Naive thymus-derived CD8-positive, alpha-beta T cell (primary cell): Measurements from ENCODE around the gene OAT. TPM values are rescaled to one million over a fixed set of nuclear protein-coding genes. Genes with fewer than 3 reads are reported as not detected.
A peak's percentile ranks its signal among the peaks of the same experiment; 100 is the strongest.

Experiments
- ATAC-seq, 2 donors: fragments of 150-1000 bp; cut with Tn5 transposase in 1 of 2; sonication (Bioruptor Pico), chemical (Tn5 transposase) in 1 of 2; 1 replicate in 1 of 2; 2 replicates in 1 of 2; pipeline ENCODE4 v1.10.0; 2021; ENCODE audit warnings: mild to moderate bottlenecking in 2 of 2, moderate library complexity in 2 of 2
- POLR2A ChIA-PET: fragments of 350-600 bp; sonication (Branson Sonifier 250); formaldehyde crosslinking; loops from one replicate; lab custom pipeline; 2021; ENCODE audit warnings: antibody characterized with exemption; lab: Charles Lee
- DNase-seq, 10 donors: peaks; one replicate each; pipeline versions ENCODE4 v3.0.0 to v3.0.0-alpha.2; 2020 to 2022
- H3K27ac Mint-ChIP-seq, 10 donors: one replicate each; pipeline ENCODE4 v1.8.0; 2020 to 2022; ENCODE audit warnings: mild to moderate bottlenecking in 10 of 10, mixed read lengths in 10 of 10, moderate library complexity in 4 of 10, inconsistent platforms in 1 of 10
- H3K27me3 Mint-ChIP-seq, 5 donors: one replicate each; pipeline ENCODE4 v1.8.0; 2021 to 2022; ENCODE audit warnings: mixed read lengths in 5 of 5
- H3K36me3 Mint-ChIP-seq, 3 donors: one replicate each; pipeline ENCODE4 v1.8.0; 2020 to 2022; ENCODE audit warnings: mixed read lengths in 3 of 3, mild to moderate bottlenecking in 2 of 3, inconsistent platforms in 1 of 3
- H3K4me1 Mint-ChIP-seq, 4 donors: one replicate each; pipeline ENCODE4 v1.8.0; 2021 to 2022; ENCODE audit warnings: mixed read lengths in 4 of 4
- H3K4me3 Mint-ChIP-seq, 10 donors: one replicate each; pipeline ENCODE4 v1.8.0; 2020 to 2022; ENCODE audit warnings: mild to moderate bottlenecking in 10 of 10, mixed read lengths in 10 of 10, moderate library complexity in 6 of 10, inconsistent platforms in 1 of 10
- H3K9me3 Mint-ChIP-seq, 9 donors: one replicate each; pipeline ENCODE4 v1.8.0; 2020 to 2022; ENCODE audit warnings: mixed read lengths in 9 of 9, mild to moderate bottlenecking in 3 of 9, inconsistent platforms in 1 of 9, moderate library complexity in 1 of 9
- polyA plus RNA-seq, 3 donors: library from polyadenylated mRNA; unstranded; fragments of 300-500 nt; fragmentation: Illumina TruSeq; gene quantifications; one replicate each; pipeline ENCODE4 v1.2.3, GENCODE V29; 2021
- total RNA-seq, 8 experiments: library from RNA in 2 of 8; stranded (reverse) in 2 of 8; gene quantifications; one replicate each; pipeline ENCODE4 v1.2.3 and lab custom pipeline; 2021 to 2026

Gene OAT
- total and polyA plus RNA-seq, 5 experiments from 2014 or later, result 47.1 to 91.5 (median 67.9) TPM

GRCh38 chr10:124458473-124458872 lies 39.8 kb upstream of the OAT start:
- ATAC-seq, result no peak
- no peak overlapping the region for H3K27ac Mint-ChIP-seq

DNA sequence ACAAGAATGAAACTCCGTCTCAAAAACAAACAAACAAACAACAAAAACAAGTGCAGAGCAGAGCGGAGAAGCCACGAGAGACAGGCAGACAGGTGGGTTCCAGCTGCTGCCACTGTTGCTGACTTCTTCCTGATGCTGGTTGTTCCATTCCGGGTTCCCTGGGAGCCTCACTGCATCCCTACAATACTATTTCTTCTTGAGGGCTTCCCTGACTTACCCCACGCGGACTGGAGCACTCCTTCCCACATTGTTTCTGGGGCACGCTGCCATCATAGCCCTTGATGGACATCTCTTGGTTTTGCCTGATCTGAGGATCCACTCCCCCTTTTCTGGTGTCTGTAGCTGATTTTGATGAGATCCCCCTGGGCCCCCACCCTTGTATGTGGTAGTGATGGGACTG lies 36.7 kb upstream of the OAT start:
- peaks cover 0 to 1% (median 0%) of the 10 kb centered on the region in 3 donors for H3K36me3 Mint-ChIP-seq
- POLR2A ChIA-PET, result interaction anchor here (1.5 kb wide), 1 partner anchor 36 kb away, joined by 4 read pairs; no protein-coding TSS in a partner anchor
- H3K9me3 Mint-ChIP-seq, result no peaks in the 10 kb centered on the region
- H3K27ac Mint-ChIP-seq, result no peak overlapping the region
- ATAC-seq (no peak), DNase-seq (no peak)
- H3K27me3 Mint-ChIP-seq, result peaks cover 35 to 76% (median 57%) of the 10 kb centered on the region in 5 donors
- H3K4me1 Mint-ChIP-seq, result peaks cover under 1 to 2% (median 1%) of the 10 kb centered on the region in 4 donors
- H3K4me3 Mint-ChIP-seq, result no peak overlapping the region

More at GRCh38 chr10:124458473-124458872, 39.8 kb upstream of the OAT start:
- H3K4me1 Mint-ChIP-seq, result peaks cover 3 to 14% (median 9%) of the 10 kb centered on the region in 4 donors
- H3K4me3 Mint-ChIP-seq, result no peak overlapping the region
- peaks cover 0 to 1% (median 0%) of the 10 kb centered on the region in 3 donors for H3K36me3 Mint-ChIP-seq
- no peaks in the 10 kb centered on the region for H3K9me3 Mint-ChIP-seq
- H3K27me3 Mint-ChIP-seq, result peaks cover 16 to 47% (median 33%) of the 10 kb centered on the region in 5 donors
- DNase-seq, result no peak
- POLR2A ChIA-PET, result no interaction called here

GRCh38 chr10:124453960-124454610 lies 35.4 kb upstream of the OAT start:
- no peak for ATAC-seq
- Mint-ChIP-seq H3K4me1 (peaks cover 6 to 10% (median 8%) of the 10 kb centered on the region in 4 donors), H3K36me3 (peaks cover 0 to 1% (median 0%) of the 10 kb centered on the region in 3 donors), H3K27ac (no peak overlapping the region), H3K4me3 (no peak overlapping the region), H3K9me3 (peaks cover 0 to 2% (median 0%) of the 10 kb centered on the region in 9 donors), H3K27me3 (peaks cover 38 to 89% (median 64%) of the 10 kb centered on the region in 5 donors)
- DNase-seq, result no peak
- POLR2A ChIA-PET, result interaction anchor here (1.5 kb wide), 1 partner anchor 34 kb away, joined by 4 read pairs; no protein-coding TSS in a partner anchor

DNA sequence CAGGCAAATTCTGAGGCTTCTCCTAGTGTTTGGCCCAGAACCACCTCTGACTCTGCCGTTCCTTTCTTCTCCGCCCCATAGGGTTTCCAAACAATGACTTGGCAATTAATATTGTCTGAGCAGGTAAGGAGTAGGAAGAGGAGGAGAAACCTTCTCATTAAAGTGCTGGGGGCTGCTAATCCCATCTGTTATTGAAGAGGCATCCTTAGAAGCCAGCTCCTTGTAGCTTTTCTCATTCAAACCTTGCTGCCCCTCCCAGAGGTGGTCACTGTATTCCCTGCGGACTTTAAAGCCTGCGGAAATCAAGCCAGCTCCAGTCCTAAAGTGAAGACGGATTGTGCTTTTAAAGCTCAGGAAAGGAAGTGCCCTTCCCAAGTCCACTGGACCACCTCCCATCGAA lies 32.6 kb upstream of the OAT start:
- H3K4me1 Mint-ChIP-seq, result peaks cover 13 to 24% (median 18%) of the 10 kb centered on the region in 4 donors
- no peak for ATAC-seq

GRCh38 chr10:124450783-124451057 lies 32.0 kb upstream of the OAT start:
- H3K4me1 Mint-ChIP-seq, result peaks cover 13 to 24% (median 18%) of the 10 kb centered on the region in 4 donors
- no peak for DNase-seq
- H3K4me3 Mint-ChIP-seq, result peak overlapping the region in 5 of 10 donors; percentile 8 to 58 (median 44)
- peaks cover 41 to 96% (median 74%) of the 10 kb centered on the region in 5 donors for H3K27me3 Mint-ChIP-seq
- H3K9me3 Mint-ChIP-seq, result peaks cover 0 to 2% (median 0%) of the 10 kb centered on the region in 9 donors
- H3K36me3 Mint-ChIP-seq, result peaks cover 0 to 1% (median 0%) of the 10 kb centered on the region in 3 donors
- ATAC-seq, result no peak
- POLR2A ChIA-PET, result no interaction called here
- no peak overlapping the region for H3K27ac Mint-ChIP-seq

More for the DNA sequence above, 32.6 kb upstream of the OAT start:
- DNase-seq, result no peak
- Mint-ChIP-seq H3K27ac (no peak overlapping the region), H3K9me3 (peaks cover 0 to 2% (median 0%) of the 10 kb centered on the region in 9 donors), H3K4me3 (peak overlapping the region in 2 of 10 donors; percentile 11 to 58), H3K36me3 (peaks cover 0 to 1% (median 0%) of the 10 kb centered on the region in 3 donors), H3K27me3 (peaks cover 43 to 96% (median 74%) of the 10 kb centered on the region in 5 donors)
- POLR2A ChIA-PET, result no interaction called here

- POLR2A ChIA-PET, result no interaction called here
- Mint-ChIP-seq H3K4me3 (peak within 1 kb of the TSS in 9 of 10 donors; percentile 38 to 83 (median 58)), H3K27ac (peak within 1 kb of the TSS in 1 of 10 donors; percentile 44), H3K27me3 (peaks cover 41 to 96% (median 74%) of the 10 kb centered on the region in 5 donors), H3K36me3 (peaks cover 0 to 1% (median 0%) of the 10 kb centered on the region in 3 donors), H3K4me1 (peaks cover 13 to 24% (median 18%) of the 10 kb centered on the region in 4 donors), H3K9me3 (peaks cover 0 to 2% (median 0%) of the 10 kb centered on the region in 9 donors)
- no peak for DNase-seq
- ATAC-seq, result peak in 1 of 2 donors; percentile 37
These were observed 31.5 kb upstream of the OAT start, which contains the start of gene NKX1-2 for GRCh38 chr10:124450012-124450782. Gene NKX1-2 (minus strand): TSS chr10:124450035. CDS start chr10:124449943, 92 bp downstream.

GRCh38 chr10:124449170-124450011 lies 30.7 kb upstream of the OAT start:
- DNase-seq (no peak), ATAC-seq (no peak)
- peaks cover 0 to 4% (median 0%) of the 10 kb centered on the region in 3 donors for H3K36me3 Mint-ChIP-seq
- POLR2A ChIA-PET, result no interaction called here
- H3K4me3 Mint-ChIP-seq, result peak overlapping the region in 8 of 10 donors; percentile 18 to 83 (median 42)
- H3K9me3 Mint-ChIP-seq, result peaks cover 0 to 2% (median 0%) of the 10 kb centered on the region in 9 donors
- peaks cover 13 to 24% (median 18%) of the 10 kb centered on the region in 4 donors for H3K4me1 Mint-ChIP-seq
- no peak overlapping the region for H3K27ac Mint-ChIP-seq
- peaks cover 40 to 96% (median 70%) of the 10 kb centered on the region in 5 donors for H3K27me3 Mint-ChIP-seq

DNA sequence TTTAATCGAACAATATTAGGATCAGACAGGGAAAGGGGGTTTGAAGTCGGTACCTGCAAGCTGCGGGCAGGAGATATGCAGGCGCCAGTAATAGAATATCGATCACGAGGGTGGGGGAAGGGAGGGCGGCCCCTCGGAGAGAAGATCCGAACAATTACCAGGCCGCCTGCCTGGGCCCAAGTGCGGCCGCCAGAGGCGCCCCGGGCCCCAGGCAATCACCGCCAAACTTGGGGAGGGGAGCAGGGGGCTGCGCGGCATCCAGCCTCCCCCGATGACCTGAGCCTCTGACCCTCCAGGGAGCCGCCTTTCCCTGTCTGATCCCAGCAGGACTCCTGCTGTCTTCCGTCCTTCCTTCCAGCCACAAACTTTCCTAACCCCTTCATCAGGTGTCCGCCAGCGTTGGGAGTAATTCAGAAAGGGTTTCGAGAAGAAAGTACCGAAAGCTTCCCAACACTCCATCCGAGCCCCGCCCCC lies 30.0 kb upstream of the OAT start:
- H3K27me3 Mint-ChIP-seq, result peaks cover 36 to 91% (median 69%) of the 10 kb centered on the region in 5 donors
- no peak for DNase-seq
- no peak overlapping the region for H3K27ac Mint-ChIP-seq
- peaks cover 13 to 24% (median 18%) of the 10 kb centered on the region in 4 donors for H3K4me1 Mint-ChIP-seq
- peak overlapping the region in 8 of 10 donors; percentile 38 to 83 (median 58) for H3K4me3 Mint-ChIP-seq
- POLR2A ChIA-PET, result no interaction called here
- ATAC-seq, result no peak
- peaks cover 0 to 2% (median 0%) of the 10 kb centered on the region in 9 donors for H3K9me3 Mint-ChIP-seq
- H3K36me3 Mint-ChIP-seq, result peaks cover 0 to 4% (median 0%) of the 10 kb centered on the region in 3 donors

DNA sequence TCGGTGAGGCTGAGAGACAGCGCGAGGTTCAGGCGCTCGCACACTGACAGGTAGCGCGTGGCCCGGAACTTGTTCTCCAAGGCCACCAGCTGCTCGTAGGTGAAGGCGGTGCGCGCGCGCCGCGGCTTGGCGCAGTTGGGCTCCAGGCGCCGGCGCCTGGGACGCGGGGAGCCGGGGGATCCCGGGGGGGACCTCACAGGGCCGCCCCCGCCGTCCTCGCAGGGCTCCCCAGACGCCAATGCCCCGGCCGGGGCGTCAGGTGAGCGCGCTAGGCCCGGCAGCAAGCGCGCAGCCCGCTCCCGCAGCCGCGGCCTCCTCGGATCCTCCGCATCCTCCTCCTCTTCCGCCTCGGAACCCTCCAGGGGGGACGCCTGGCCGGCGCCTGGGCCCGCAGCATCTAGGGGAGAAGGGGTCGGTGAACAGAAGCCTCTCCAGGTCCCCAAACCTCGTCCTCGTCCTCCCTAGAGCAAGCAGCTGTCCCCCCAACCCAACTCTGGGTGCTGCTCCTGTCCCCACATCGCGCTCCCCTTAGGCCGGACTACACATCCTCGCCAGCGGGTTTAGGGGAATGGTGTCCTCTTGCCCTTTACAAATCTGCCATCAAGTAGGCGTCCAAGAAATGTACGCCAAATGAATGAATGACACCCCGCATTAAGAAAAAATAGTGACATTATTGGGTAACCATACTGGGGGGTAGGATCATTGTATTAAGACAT lies 29.2 kb upstream of the OAT start:
- ATAC-seq (peak; percentile 23 to 49), DNase-seq (no peak)
- peak overlapping the region in 9 of 10 donors; percentile 43 to 83 (median 74) for H3K4me3 Mint-ChIP-seq
- H3K27me3 Mint-ChIP-seq, result peaks cover 31 to 84% (median 69%) of the 10 kb centered on the region in 5 donors
- H3K4me1 Mint-ChIP-seq, result peaks cover 13 to 24% (median 18%) of the 10 kb centered on the region in 4 donors
- POLR2A ChIA-PET, result no interaction called here
- H3K36me3 Mint-ChIP-seq, result peaks cover 0 to 3% (median 0%) of the 10 kb centered on the region in 3 donors
- peak overlapping the region in 1 of 10 donors; percentile 69 for H3K27ac Mint-ChIP-seq
- peaks cover 0 to 2% (median 0%) of the 10 kb centered on the region in 9 donors for H3K9me3 Mint-ChIP-seq

- peaks cover 13 to 24% (median 18%) of the 10 kb centered on the region in 4 donors for H3K4me1 Mint-ChIP-seq
- H3K4me3 Mint-ChIP-seq, result peak overlapping the region in 5 of 10 donors; percentile 18 to 71 (median 59)
- peaks cover 0 to 2% (median 0%) of the 10 kb centered on the region in 9 donors for H3K9me3 Mint-ChIP-seq
- peaks cover 27 to 76% (median 64%) of the 10 kb centered on the region in 5 donors for H3K27me3 Mint-ChIP-seq
- POLR2A ChIA-PET, result no interaction called here
- H3K27ac Mint-ChIP-seq, result no peak overlapping the region
- DNase-seq, result no peak
- ATAC-seq, result no peak
- peaks cover 0 to 3% (median 0%) of the 10 kb centered on the region in 3 donors for H3K36me3 Mint-ChIP-seq
These were observed 28.4 kb upstream of the OAT start for GRCh38 chr10:124446830-124447750.
